Heart left ventricle (tissue), 16 donors: Measurements from ENCODE around the gene EWSR1. TPM values are rescaled to one million over a fixed set of nuclear protein-coding genes. Genes with fewer than 3 reads are reported as not detected.
"Not testable (repeated sequence)": the region's sequence is repeated elsewhere in the genome, so short reads cannot be mapped to it uniquely, and the experiment has no call there.

Source experiments
- ATAC-seq, 4 donors: fragments of 200-7000 bp; cut with Tn5 transposase; one replicate each; pipeline ENCODE4 v1.9.1; 2020 to 2022; ENCODE audit warnings: moderate library complexity in 4 of 4, mild to moderate bottlenecking in 3 of 4, moderate number of reproducible peaks in 1 of 4
- DNase-seq, 5 donors: peaks; one replicate each; pipeline ENCODE4 v3.0.0-alpha.2; 2020
- H3K27ac ChIP-seq, 12 donors: fragments of 200-600 bp; sonication (generic) in 4 of 12; one replicate each; pipeline versions ENCODE4 v1.5.0 to v1.8.0; 2016 to 2022; ENCODE audit warnings: mild to moderate bottlenecking in 2 of 12
- H3K27me3 ChIP-seq, 9 donors: fragments of 200-600 bp; sonication (generic) in 2 of 9; one replicate each; pipeline versions ENCODE4 v1.5.1 to v1.8.0; 2016 to 2022; ENCODE audit warnings: mild to moderate bottlenecking in 3 of 9
- H3K36me3 ChIP-seq, 9 donors: fragments of 200-600 bp; sonication (generic) in 2 of 9; one replicate each; pipeline versions ENCODE4 v1.5.0 to v1.8.0; 2018 to 2022; ENCODE audit warnings: mild to moderate bottlenecking in 2 of 9
- H3K4me1 ChIP-seq, 12 donors: fragments of 200-600 bp; sonication (generic) in 4 of 12; one replicate each; pipeline versions ENCODE4 v1.5.0 to v1.8.0; 2016 to 2022; ENCODE audit warnings: mild to moderate bottlenecking in 3 of 12
- H3K4me3 ChIP-seq, 12 donors: fragments of 200-600 bp; sonication (generic) in 4 of 12; one replicate each; pipeline versions ENCODE4 v1.5.0 to v1.8.0; 2017 to 2022; ENCODE audit warnings: mild to moderate bottlenecking in 9 of 12, moderate library complexity in 4 of 12
- H3K9me3 ChIP-seq, 12 donors: fragments of 200-600 bp; sonication (generic) in 4 of 12; one replicate each; pipeline versions ENCODE4 v1.5.0 to v1.8.0; 2016 to 2022; ENCODE audit warnings: mild to moderate bottlenecking in 1 of 12
- POLR2A ChIP-seq, 2 donors: fragments of 450-650 bp; IDR thresholded peaks; one replicate each; pipeline ENCODE4 v1.6.1; 2017; ENCODE audit warnings: antibody characterized with exemption in 2 of 2, mild to moderate bottlenecking in 2 of 2, moderate library complexity in 2 of 2
- WGBS, 4 donors: extraction: QIAGEN DNeasy Blood & Tissue Kit in 2 of 4; methylation state at CpG; one replicate each; pipeline versions ENCODE4 v1.1.5 to v1.1.7; 2013 to 2018; 5-methylcytosine and 5-hydroxymethylcytosine counted together
- intact Hi-C, 10 donors: fragments of 100-400 bp; cut with DNase I; formaldehyde crosslinking; loops; one replicate each; pipeline versions ENCODE4 v1.11.1 to v1.14.2; 2022
- long read RNA-seq, 3 donors: library from polyadenylated mRNA; unstranded; transcript quantifications; one replicate each; pipeline ENCODE4 v2.0.0, GENCODE V29; 2020 to 2021
- polyA plus RNA-seq, 2 donors: library from polyadenylated mRNA; stranded (reverse); fragments of 200-250 nt; gene quantifications; one replicate each; pipeline ENCODE4 v1.2.3, GENCODE V29; 2013
- total RNA-seq, 9 donors: library from RNA; depleted of rRNA in 2 of 9; stranded (reverse); fragments of >200 nt in 2 of 9; fragmentation: NEBNext Ultra II Directional in 3 of 9; extraction: Animal tissue kit (Norgen Biotek cat#: 25700) in 3 of 9; gene quantifications; one replicate each; pipeline versions ENCODE4 v1.1.0 to v1.2.4, GENCODE V29; 2016 to 2023
- TF ChIP-seq, protein P1 (sequence below), 12 donors: fragments of 200-600 bp; sonication (generic) in 4 of 12; IDR thresholded peaks; one replicate each; pipeline versions ENCODE4 v1.5.0 to v1.8.0; 2018 to 2022; ENCODE audit warnings: antibody characterized with exemption in 12 of 12, mild to moderate bottlenecking in 5 of 12
- donor health status: ischemic (EF 13 %, LVEDD 7.1; RV severe dilation, severe dysfunction).
- donor health status: healthy with polysubstance abuse.
- donor health status: DM: no; HTN: yes; CAD: no.
- donor health status: DM: no; HTN: no; CAD: no.
- donor health status: ischemic (EF 25% LVEDD 6.9; RV normal size, moderate dysfunction).
- donor health status: ischemic (EF 25% LVEDD 5.7; RV mildly dilated, moderate dysfunction).
- donor health status: healthy.
- donor health status: DM: yes; HTN: yes; CAD: no.
- donor health status: ischemic (EF 35%, LVEDD 5.7; RV mildly dilated, moderate dysfunction).
- donor health status: nonischemic (EF 11% LVEDD 7.7; RV severe dilation, severe dysfunction).
- donor health status: DM: yes; HTN: yes; CAD: no.
- donor health status: PGD.
- donor health status: ischemic (EF 29% LVEDD 5.4; RV normal size, mild dysfunction).
- donor health status: nonischemic (EF 23%, LVEDD 6.1; RV moderate dilation, normal function).

EWSR1 gene
- total RNA-seq = 100 to 1,000 TPM; 103 to 202 (median 138) TPM
- polyA plus RNA-seq = 100 to 1,000 TPM in 1 of 2 donors, 10 to 100 TPM in 1; 94.3 to 138 TPM
- long read RNA-seq, donor 1, transcript EWSR1-208 (18 exons, 2,189 nt) = minor isoform, 6 of 252 reads
- long read RNA-seq, donor 1, transcript EWSR1-206 (17 exons, 2,654 nt) = minor isoform, 51 of 252 reads
- long read RNA-seq, donor 1, transcript EWSR1-207 (17 exons, 2,207 nt) = major isoform, 80 of 252 reads
- long read RNA-seq, donor 1, partial matches to known transcripts = 72 of 252 reads
- long read RNA-seq, donor 1, other reads (novel, unspliced or antisense) = 29 of 252 reads
- long read RNA-seq, donor 2, transcript EWSR1-206 (17 exons, 2,654 nt) = minor isoform, 169 of 671 reads
- long read RNA-seq, donor 2, transcript EWSR1-217 (8 exons, 3,231 nt) = minor isoform, 10 of 671 reads
- long read RNA-seq, donor 2, transcript EWSR1-207 (17 exons, 2,207 nt) = major isoform, 190 of 671 reads
- long read RNA-seq, donor 2, transcript EWSR1-208 (18 exons, 2,189 nt) = minor isoform, 10 of 671 reads
- long read RNA-seq, donor 2, partial matches to known transcripts = 199 of 671 reads
- long read RNA-seq, donor 2, other reads (novel, unspliced or antisense) = 87 of 671 reads
- long read RNA-seq, donor 3, transcript EWSR1-207 (17 exons, 2,207 nt) = major isoform, 71 of 224 reads
- long read RNA-seq, donor 3, transcript EWSR1-206 (17 exons, 2,654 nt) = minor isoform, 60 of 224 reads
- long read RNA-seq, donor 3, transcript EWSR1-208 (18 exons, 2,189 nt) = minor isoform, 6 of 224 reads
- long read RNA-seq, donor 3, partial matches to known transcripts = 47 of 224 reads
- long read RNA-seq, donor 3, other reads (novel, unspliced or antisense) = 34 of 224 reads

DNA sequence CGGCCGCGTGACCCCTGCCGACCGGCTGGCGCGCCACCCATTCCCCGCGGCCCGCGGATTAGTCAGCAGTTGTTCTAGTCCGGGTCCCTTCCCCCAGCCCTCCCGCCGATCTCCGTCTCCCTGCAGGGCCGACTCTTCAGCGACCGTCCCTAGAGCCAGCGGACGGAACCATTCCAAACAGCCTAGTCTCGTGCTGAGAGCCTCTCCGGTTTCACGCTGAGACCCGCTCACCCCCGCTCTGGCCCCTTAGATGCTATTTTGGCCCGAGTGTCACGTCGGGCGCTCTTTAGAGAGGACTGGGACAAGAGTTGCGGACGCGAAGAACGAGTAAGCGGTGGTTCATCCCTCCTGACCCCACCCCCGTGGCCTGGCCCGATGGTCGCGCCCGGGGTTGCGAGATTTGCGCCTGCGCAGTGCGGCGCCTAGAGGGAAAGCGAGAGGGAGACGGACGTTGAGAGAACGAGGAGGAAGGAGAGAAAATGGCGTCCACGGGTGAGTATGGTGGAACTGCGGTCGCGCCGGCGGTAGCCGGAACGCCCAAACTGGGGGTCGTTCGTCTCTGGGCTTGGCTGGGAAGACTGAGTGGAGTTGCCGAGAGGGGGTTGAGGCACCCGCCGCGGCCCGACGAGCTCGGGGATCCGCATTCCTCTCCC is at the start of gene EWSR1, which contains the start of gene RHBDD3:
TSS of gene EWSR1 (plus strand) at position 411 of the 653 bp plus-strand sequence. CDS start at position 480, 69 bp downstream.
TSS of gene RHBDD3 (minus strand) at position 124 of the 653 bp plus-strand sequence. CDS start 2,355 bp downstream, outside the sequence.
- DNase-seq (peak; percentile 95 to 98 (median 98)), ATAC-seq (peak; percentile 91 to 97 (median 92))
- 0% methylated on average over 37 to 67 of the region's 67 CpGs for WGBS, 4 donors
- H3K9me3 ChIP-seq = no peaks in the 10 kb centered on the region
- no peaks in the 10 kb centered on the region for H3K27me3 ChIP-seq
- H3K27ac ChIP-seq = peak within 1 kb of the TSS; percentile 97 to 100 (median 99)
- peaks cover 0 to 51% (median 33%) of the 10 kb centered on the region in 9 donors for H3K36me3 ChIP-seq
- peaks cover 0 to 61% (median 49%) of the 10 kb centered on the region in 12 donors for H3K4me1 ChIP-seq
- intact Hi-C loops = loop anchor here in 3 of 10 donors (1.0 to 5.0 kb wide), 4 partner anchors 38 to 47 kb away; partner anchors contain the start of genes GAS2L1 (in 3 of the 3) and RASL10A (in 1 of the 3)
- peak within 1 kb of the TSS; percentile 78 to 99 (median 92) for H3K4me3 ChIP-seq
- TF ChIP-seq POLR2A (IDR thresholded peaks at IDR 0.05) = peak in 1 of 2 donors; percentile 49
- TF ChIP-seq, protein P1, sequence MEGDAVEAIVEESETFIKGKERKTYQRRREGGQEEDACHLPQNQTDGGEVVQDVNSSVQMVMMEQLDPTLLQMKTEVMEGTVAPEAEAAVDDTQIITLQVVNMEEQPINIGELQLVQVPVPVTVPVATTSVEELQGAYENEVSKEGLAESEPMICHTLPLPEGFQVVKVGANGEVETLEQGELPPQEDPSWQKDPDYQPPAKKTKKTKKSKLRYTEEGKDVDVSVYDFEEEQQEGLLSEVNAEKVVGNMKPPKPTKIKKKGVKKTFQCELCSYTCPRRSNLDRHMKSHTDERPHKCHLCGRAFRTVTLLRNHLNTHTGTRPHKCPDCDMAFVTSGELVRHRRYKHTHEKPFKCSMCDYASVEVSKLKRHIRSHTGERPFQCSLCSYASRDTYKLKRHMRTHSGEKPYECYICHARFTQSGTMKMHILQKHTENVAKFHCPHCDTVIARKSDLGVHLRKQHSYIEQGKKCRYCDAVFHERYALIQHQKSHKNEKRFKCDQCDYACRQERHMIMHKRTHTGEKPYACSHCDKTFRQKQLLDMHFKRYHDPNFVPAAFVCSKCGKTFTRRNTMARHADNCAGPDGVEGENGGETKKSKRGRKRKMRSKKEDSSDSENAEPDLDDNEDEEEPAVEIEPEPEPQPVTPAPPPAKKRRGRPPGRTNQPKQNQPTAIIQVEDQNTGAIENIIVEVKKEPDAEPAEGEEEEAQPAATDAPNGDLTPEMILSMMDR (IDR thresholded peaks at IDR 0.05) = no peak

- intact Hi-C loops = no loop called here
- no peak overlapping the region for H3K27ac ChIP-seq
- H3K9me3 ChIP-seq = no peaks in the 10 kb centered on the region
- no peak overlapping the region for H3K4me3 ChIP-seq
- no peaks in the 10 kb centered on the region for H3K27me3 ChIP-seq
- WGBS, 4 donors = 89 to 95% (median 93%) methylated on average over 11 of the region's 11 CpGs
- H3K4me1 ChIP-seq = no peaks in the 10 kb centered on the region
- DNase-seq = no peak
- H3K36me3 ChIP-seq = no peaks in the 10 kb centered on the region
- no peak for TF ChIP-seq POLR2A (IDR thresholded peaks at IDR 0.05)
- TF ChIP-seq, protein P1 (IDR thresholded peaks at IDR 0.05) = no peak
- ATAC-seq = no peak
Observed at GRCh38 chr22:29218758-29219408, 49.2 kb upstream of the EWSR1 start.

DNA sequence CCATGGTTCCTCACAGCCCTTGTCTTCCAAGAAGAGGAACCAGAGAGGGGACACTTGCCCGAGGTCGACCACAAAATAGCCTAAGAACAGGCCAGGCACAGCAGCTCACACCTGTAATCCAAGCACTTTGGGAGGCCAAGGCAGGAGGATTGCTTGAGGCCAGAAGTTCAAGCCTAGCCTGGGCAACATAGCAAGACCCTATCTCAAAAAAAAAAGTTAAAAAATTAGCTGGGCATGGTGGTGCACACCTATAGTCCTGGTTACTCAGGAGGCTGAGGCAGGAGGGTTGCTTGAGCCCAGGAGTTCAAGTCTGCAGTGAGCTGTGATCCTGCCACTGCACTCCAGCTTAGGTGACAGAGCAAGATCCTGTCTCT is 48.7 kb upstream of the EWSR1 start:
- ATAC-seq, H3K4me3 ChIP-seq, H3K9me3 ChIP-seq, intact Hi-C loops, H3K36me3 ChIP-seq, H3K4me1 ChIP-seq, H3K27ac ChIP-seq, H3K27me3 ChIP-seq, DNase-seq: not testable (repeated sequence)
- WGBS, 4 donors = 75 to 96% (median 83%) methylated on average over 2 of the region's 2 CpGs
